ENCODE measurements around the gene CDC16. TPM values are rescaled to one million over a fixed set of nuclear protein-coding genes. Genes with fewer than 3 reads are reported as not detected.
A peak's percentile ranks its signal among the peaks of the same experiment; 100 is the strongest.

CDC16 gene
- total and polyA plus RNA-seq, 2 experiments from 2014 or later: 57.8 to 58.5 TPM

DNA sequence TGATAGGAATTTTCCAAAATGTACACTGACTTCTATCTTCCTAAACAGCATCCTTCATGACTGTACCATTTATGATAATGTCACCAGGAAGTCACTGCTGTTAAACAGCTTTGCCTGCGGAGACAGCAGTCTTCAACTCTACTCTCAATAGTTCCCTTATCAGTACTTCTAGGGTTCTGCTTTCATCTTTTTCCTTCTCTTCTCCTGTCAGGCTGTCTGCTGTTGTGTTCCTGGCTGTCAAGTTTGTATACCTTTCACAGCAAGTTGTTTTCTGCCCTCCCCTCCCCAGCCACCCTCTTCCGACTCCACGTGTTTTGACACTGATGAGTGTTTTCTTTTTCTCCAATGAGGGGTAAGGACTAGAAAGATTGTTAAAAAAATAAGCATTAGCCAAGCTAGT, 48.9 kb downstream of the CDC16 start:
- Histone ChIP-seq H3K79me2 (peaks cover 60% of the 10 kb centered on the region), H3K4me2 (peak overlapping the region; percentile 84), H3K36me3 (replicated peaks; ENCODE audit: insufficient read depth, low read depth) (no peaks in the 10 kb centered on the region), H3K9me3 (ENCODE audit: low read depth) (no peaks in the 10 kb centered on the region), H3K4me1 (ENCODE audit: insufficient read depth) (peaks cover 24% of the 10 kb centered on the region), H3K27me3 (no peaks in the 10 kb centered on the region), H3K27ac (peak overlapping the region; percentile 13), H2AFZ (no peak overlapping the region), H4K20me1 (ENCODE audit: insufficient read depth, poor library complexity, severe bottlenecking) (no peaks in the 10 kb centered on the region), H3K9me2 (replicated peaks; ENCODE audit: insufficient read depth) (no peaks in the 10 kb centered on the region), H3K4me3 (no peak overlapping the region)
- 34% methylated on average over 3 of the region's 3 CpGs for WGBS (ENCODE audit: low lambda C conversion rate, missing lambda C conversion rate)
- peak; percentile 21 for DNase-seq (ENCODE audit: low spot score)
- TF ChIP-seq EZH2phosphoT487 (IDR thresholded peaks at IDR 0.05; ENCODE audit: low read depth, severe bottlenecking, unreplicated experiment) (no peak), EZH2 (IDR thresholded peaks at IDR 0.05; ENCODE audit: borderline replicate concordance) (no peak)
- TF ChIP-seq, protein P1, sequence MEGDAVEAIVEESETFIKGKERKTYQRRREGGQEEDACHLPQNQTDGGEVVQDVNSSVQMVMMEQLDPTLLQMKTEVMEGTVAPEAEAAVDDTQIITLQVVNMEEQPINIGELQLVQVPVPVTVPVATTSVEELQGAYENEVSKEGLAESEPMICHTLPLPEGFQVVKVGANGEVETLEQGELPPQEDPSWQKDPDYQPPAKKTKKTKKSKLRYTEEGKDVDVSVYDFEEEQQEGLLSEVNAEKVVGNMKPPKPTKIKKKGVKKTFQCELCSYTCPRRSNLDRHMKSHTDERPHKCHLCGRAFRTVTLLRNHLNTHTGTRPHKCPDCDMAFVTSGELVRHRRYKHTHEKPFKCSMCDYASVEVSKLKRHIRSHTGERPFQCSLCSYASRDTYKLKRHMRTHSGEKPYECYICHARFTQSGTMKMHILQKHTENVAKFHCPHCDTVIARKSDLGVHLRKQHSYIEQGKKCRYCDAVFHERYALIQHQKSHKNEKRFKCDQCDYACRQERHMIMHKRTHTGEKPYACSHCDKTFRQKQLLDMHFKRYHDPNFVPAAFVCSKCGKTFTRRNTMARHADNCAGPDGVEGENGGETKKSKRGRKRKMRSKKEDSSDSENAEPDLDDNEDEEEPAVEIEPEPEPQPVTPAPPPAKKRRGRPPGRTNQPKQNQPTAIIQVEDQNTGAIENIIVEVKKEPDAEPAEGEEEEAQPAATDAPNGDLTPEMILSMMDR (IDR thresholded peaks at IDR 0.05; ENCODE audit: poor library complexity): no peak

- Histone ChIP-seq H3K27ac (no peak overlapping the region), H4K20me1 (ENCODE audit: insufficient read depth, poor library complexity, severe bottlenecking) (no peaks in the 10 kb centered on the region), H3K4me2 (no peak overlapping the region), H3K4me3 (no peak overlapping the region), H3K9me3 (ENCODE audit: low read depth) (no peaks in the 10 kb centered on the region), H3K27me3 (no peaks in the 10 kb centered on the region), H2AFZ (no peak overlapping the region), H3K79me2 (peaks cover 69% of the 10 kb centered on the region), H3K4me1 (ENCODE audit: insufficient read depth) (peaks cover 21% of the 10 kb centered on the region), H3K36me3 (replicated peaks; ENCODE audit: insufficient read depth, low read depth) (no peaks in the 10 kb centered on the region), H3K9me2 (replicated peaks; ENCODE audit: insufficient read depth) (no peaks in the 10 kb centered on the region)
- 95% methylated on average over 8 of the region's 8 CpGs for WGBS (ENCODE audit: low lambda C conversion rate, missing lambda C conversion rate)
- no peak for TF ChIP-seq EZH2 (IDR thresholded peaks at IDR 0.05; ENCODE audit: borderline replicate concordance)
- TF ChIP-seq EZH2phosphoT487 (IDR thresholded peaks at IDR 0.05; ENCODE audit: low read depth, severe bottlenecking, unreplicated experiment): no peak
- TF ChIP-seq, protein P1 (IDR thresholded peaks at IDR 0.05; ENCODE audit: poor library complexity): no peak
- no peak for DNase-seq (ENCODE audit: low spot score)
Measured at GRCh38 chr13:114284680-114285079, 50.0 kb downstream of the CDC16 start.

DNA sequence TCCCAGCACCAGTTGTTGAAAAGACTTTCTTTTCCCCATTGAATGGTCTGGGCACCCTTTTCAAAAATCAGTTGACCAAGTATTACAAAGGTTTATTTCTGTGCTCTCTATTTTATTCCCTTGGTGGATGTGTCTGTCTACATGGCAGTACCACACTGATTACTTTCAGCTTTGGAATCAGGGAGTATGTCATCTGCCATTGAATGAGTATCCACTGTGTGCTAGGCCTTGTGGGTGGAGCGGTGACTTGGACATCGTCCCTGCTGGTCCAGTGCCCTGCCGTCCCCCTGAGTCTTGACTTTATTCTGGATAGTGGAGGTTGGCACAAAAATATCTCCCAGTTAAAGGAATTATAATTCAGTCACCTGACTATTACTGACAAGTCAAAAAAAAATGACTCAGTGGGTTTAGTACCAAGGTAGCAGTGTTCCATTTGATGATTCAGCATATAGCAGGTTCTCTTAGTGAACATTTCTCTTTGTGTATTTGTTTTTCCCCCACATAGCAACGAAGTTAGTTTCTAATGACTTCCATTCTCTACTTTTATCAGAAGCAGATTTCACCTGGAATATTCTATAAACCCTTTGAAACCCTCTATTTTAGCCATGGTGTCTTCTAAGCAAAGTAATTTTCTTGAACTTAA, 50.6 kb downstream of the CDC16 start:
- DNase-seq (ENCODE audit: low spot score): no peak

More for the DNA sequence above, 50.6 kb downstream of the CDC16 start:
- Histone ChIP-seq H3K27ac (no peak overlapping the region), H3K4me3 (no peak overlapping the region), H3K36me3 (replicated peaks; ENCODE audit: insufficient read depth, low read depth) (no peaks in the 10 kb centered on the region), H3K4me1 (ENCODE audit: insufficient read depth) (peaks cover 15% of the 10 kb centered on the region), H3K4me2 (no peak overlapping the region), H3K27me3 (no peaks in the 10 kb centered on the region), H2AFZ (no peak overlapping the region), H3K9me3 (ENCODE audit: low read depth) (no peaks in the 10 kb centered on the region), H3K79me2 (peaks cover 76% of the 10 kb centered on the region), H3K9me2 (replicated peaks; ENCODE audit: insufficient read depth) (no peaks in the 10 kb centered on the region), H4K20me1 (ENCODE audit: insufficient read depth, poor library complexity, severe bottlenecking) (no peaks in the 10 kb centered on the region)
- TF ChIP-seq, protein P1 (IDR thresholded peaks at IDR 0.05; ENCODE audit: poor library complexity): no peak
- TF ChIP-seq EZH2phosphoT487 (IDR thresholded peaks at IDR 0.05; ENCODE audit: low read depth, severe bottlenecking, unreplicated experiment) (no peak), EZH2 (IDR thresholded peaks at IDR 0.05; ENCODE audit: borderline replicate concordance) (no peak)
- WGBS (ENCODE audit: low lambda C conversion rate, missing lambda C conversion rate): 92% methylated on average over 4 of the region's 4 CpGs

Measured in hepatocyte (in vitro differentiated cells).